HG03108 (cell line): ENCODE results near the gene PRDM15.

ENCODE experiments used
- ATAC-seq: cut with Tn5 transposase; IDR thresholded peaks from one replicate; pipeline ENCODE4 v1.9.1; 2021; ENCODE audit warnings: moderate library complexity; ENCODE audit not compliant: unreplicated experiment

The PRDM15 gene

GRCh38 chr21:41781050-41781410 lies 98.1 kb downstream of the PRDM15 start:
- ATAC-seq: no peak

- ATAC-seq: no peak
Measured at GRCh38 chr21:41780337-41781049, 98.7 kb downstream of the PRDM15 start.

- no peak for ATAC-seq
Measured at GRCh38 chr21:41779659-41780058, 99.5 kb downstream of the PRDM15 start.

- ATAC-seq: no peak
Measured at GRCh38 chr21:41778930-41779600, 100.1 kb downstream of the PRDM15 start.

GRCh38 chr21:41777951-41778815 lies 101.0 kb downstream of the PRDM15 start:
- no peak for ATAC-seq

- no peak for ATAC-seq
Measured at GRCh38 chr21:41776778-41777177, 102.4 kb downstream of the PRDM15 start.

GRCh38 chr21:41775149-41775472 lies 104.0 kb downstream of the PRDM15 start:
- no peak for ATAC-seq

GRCh38 chr21:41774467-41775148 lies 104.5 kb downstream of the PRDM15 start:
- ATAC-seq: no peak

- ATAC-seq: no peak
Measured at GRCh38 chr21:41772351-41773080, 106.6 kb downstream of the PRDM15 start.

GRCh38 chr21:41771625-41771945 lies 107.6 kb downstream of the PRDM15 start:
- ATAC-seq: no peak

GRCh38 chr21:41770901-41771624 lies 108.1 kb downstream of the PRDM15 start:
- no peak for ATAC-seq

- ATAC-seq: no peak
Measured at GRCh38 chr21:41769933-41770332, 109.2 kb downstream of the PRDM15 start.

- ATAC-seq: no peak
Measured at GRCh38 chr21:41769521-41769920, 109.6 kb downstream of the PRDM15 start.

GRCh38 chr21:41769111-41769510 lies 110.0 kb downstream of the PRDM15 start:
- ATAC-seq: no peak

- ATAC-seq: no peak
Measured at GRCh38 chr21:41768437-41769042, 110.6 kb downstream of the PRDM15 start.

GRCh38 chr21:41767606-41768436 lies 111.3 kb downstream of the PRDM15 start:
- no peak for ATAC-seq

- ATAC-seq: peak; percentile 45
Measured at GRCh38 chr21:41766883-41767605, 112.1 kb downstream of the PRDM15 start, which contains the start of gene RIPK4. Gene RIPK4, minus strand, starts transcription at chr21:41767052. Its CDS starts 11 bp downstream, at chr21:41767041.
